HAP-1 (cell line): ENCODE results near the gene TBC1D17.

Experiments used
- DNase-seq, 2 experiments: peaks; one replicate each; pipeline ENCODE4 v3.0.0-alpha.2; 2016 to 2020; ENCODE audit warnings: low spot score in 2 of 2
- H3K27me3 ChIP-seq: fragments of 250-450 bp; sonication (Bioruptor Pico); 2 replicates; pipeline ENCODE4 v1.5.1; 2020; ENCODE audit warnings: low read depth, mild to moderate bottlenecking, moderate library complexity
- H3K36me3 ChIP-seq: fragments of 250-450 bp; sonication (Bioruptor Pico); replicated peaks from 2 replicates; pipeline ENCODE4 v1.5.1; 2020; ENCODE audit warnings: mild to moderate bottlenecking
- H3K4me1 ChIP-seq: fragments of 250-450 bp; sonication (Bioruptor Pico); 2 replicates; pipeline ENCODE4 v1.5.1; 2020; ENCODE audit warnings: mild to moderate bottlenecking
- H3K4me3 ChIP-seq: fragments of 250-450 bp; sonication (Bioruptor Pico); 2 replicates; pipeline ENCODE4 v1.5.1; 2020; ENCODE audit warnings: mild to moderate bottlenecking, moderate library complexity
- H3K9me3 ChIP-seq: fragments of 250-450 bp; sonication (Bioruptor Pico); 2 replicates; pipeline ENCODE4 v1.5.1; 2020; ENCODE audit warnings: mild to moderate bottlenecking, moderate library complexity
- in situ Hi-C: fragments of 300-500 bp; cut with MboI; formaldehyde crosslinking; loops from 3 replicates; pipeline ENCODE4 v1.14.3; 2020; ENCODE audit warnings: low sequenced_read_pairs, inconsistent platforms, mixed read lengths

The TBC1D17 gene

DNA sequence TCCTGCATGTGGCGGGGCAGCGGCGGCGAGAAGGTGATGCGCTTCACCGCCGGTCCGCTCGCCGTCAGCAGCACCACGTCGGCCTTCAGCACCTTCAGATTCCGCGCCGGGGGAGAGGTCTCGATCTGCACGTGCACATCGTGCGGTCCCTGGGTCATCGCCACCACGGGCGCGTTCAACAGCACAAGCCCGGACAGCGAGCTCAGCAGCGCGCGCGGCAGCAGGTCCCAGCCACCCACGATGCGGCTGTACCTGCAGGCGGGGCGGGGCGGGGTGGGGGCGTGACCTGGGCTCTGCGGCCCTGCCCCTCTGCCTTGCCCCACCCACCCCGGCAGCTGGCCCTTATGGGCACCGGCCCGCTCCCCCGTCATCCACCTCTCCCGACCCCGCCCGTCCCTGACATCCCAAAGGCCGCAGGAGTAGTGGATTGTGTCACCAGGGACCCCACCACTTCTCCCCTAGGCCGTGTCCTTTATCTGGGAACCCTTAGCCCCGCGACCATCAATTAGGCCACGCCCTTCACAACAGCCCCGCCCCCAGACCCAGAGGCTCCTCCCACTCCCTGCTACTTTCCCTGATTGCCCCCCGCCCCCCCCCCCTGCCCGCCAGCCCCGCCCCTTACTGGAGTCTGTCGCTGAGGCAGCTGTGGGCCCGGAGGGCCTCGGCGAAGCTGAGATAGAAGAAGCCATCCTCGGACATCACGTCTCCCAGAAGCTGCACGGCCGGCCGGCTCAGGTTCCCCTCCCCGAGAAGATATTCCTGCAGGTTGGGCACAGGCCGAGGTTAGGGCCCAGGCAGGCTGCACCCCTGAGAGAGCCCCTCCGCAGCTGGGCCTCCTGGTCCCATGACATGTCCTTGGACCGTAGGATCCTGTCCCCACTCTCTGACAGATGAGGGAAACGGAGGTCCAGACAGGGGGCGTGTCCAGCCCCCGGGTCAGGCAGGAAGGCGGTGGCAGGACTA is 13.1 kb downstream of the TBC1D17 start:
- in situ Hi-C loops = no loop called here
- Histone ChIP-seq H3K9me3 (no peaks in the 10 kb centered on the region), H3K27me3 (no peaks in the 10 kb centered on the region), H3K4me1 (no peaks in the 10 kb centered on the region), H3K36me3 (no peaks in the 10 kb centered on the region), H3K4me3 (no peak overlapping the region)
- peak in 1 of 2 experiments; percentile 54 for DNase-seq

DNA sequence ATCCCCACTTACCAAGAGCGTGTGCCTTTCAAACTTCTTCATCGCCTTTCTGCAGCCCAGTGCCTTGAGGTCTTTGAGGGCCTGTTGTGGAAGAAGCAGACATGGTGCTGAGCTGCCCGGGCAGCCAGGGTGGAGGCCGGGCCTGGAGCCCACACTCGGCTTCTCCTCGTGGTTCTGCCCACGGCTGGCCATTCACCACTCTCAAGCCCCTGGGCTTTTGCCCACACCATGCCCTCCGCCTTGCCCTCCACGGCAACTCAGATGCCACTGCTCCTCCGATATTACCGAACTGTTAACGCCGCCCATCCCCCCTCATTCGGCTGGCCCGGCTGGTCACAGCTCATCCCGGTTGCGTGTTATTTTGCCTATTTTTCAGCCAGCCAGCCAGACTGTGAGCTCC is 13.9 kb downstream of the TBC1D17 start:
- in situ Hi-C loops = no loop called here
- no peaks in the 10 kb centered on the region for H3K4me1 ChIP-seq
- no peaks in the 10 kb centered on the region for H3K9me3 ChIP-seq
- no peaks in the 10 kb centered on the region for H3K36me3 ChIP-seq
- DNase-seq = no peak
- H3K4me3 ChIP-seq = no peak overlapping the region
- no peaks in the 10 kb centered on the region; the same call in 1 of the 2 replicates for H3K27me3 ChIP-seq

DNA sequence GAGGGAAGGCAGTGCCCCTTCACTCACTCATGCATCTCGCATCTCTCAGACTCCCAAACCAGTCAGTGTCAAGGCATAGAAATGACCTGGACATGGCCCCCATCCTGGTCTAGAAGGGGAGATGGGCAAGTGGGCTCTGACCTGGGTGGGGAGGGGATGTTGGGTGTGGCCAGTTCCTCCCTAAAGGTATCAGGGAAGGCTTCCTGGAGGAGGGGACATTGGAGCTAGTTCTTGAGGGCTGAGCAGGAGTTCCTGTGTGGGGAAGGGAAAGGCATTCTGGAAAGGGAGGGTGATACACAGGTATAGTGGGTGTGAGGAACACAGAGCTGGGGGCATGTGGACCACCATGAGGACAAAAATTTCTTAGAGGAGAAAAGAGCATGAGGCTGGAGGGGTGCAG is 15.2 kb downstream of the TBC1D17 start:
- no peak for DNase-seq
- in situ Hi-C loops = no loop called here
- Histone ChIP-seq H3K4me1 (no peaks in the 10 kb centered on the region), H3K27me3 (peaks cover 6% of the 10 kb centered on the region; the same call in 1 of the 2 replicates), H3K9me3 (no peaks in the 10 kb centered on the region), H3K4me3 (no peak overlapping the region), H3K36me3 (no peaks in the 10 kb centered on the region)

DNA sequence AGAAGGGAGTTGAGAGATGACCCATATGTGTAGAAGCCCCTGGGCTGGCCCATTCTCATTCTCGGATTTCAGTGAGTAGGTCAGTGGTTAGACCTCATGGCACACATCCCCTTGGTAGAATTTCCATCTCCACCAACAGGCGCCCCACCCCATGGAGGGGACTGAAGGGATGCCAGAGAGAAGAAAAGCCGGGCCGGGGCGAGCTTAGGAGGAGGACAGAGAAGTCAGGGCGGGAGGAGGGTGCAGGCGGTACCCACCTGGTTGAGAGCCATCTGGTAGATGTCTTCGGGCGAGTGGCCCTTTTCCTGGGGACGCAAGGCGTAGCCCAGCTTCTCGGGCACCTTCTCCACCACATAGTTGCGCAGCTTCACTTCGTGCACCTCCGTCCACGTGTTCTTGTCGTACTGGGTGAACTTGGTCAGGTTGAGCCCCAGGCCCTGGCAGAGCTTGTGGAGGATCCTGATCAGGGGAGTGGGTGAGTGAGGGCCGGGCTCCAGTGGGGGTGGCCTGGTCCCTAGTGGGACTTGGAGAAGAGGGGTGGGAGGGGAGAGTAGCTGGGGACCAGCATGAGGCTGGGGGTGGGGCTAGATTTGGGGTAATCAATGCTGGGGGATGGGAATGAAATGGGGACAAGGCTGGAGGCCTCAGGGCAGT is 16.6 kb downstream of the TBC1D17 start:
- Histone ChIP-seq H3K27me3 (peaks cover 6% of the 10 kb centered on the region; the same call in 1 of the 2 replicates), H3K4me1 (no peaks in the 10 kb centered on the region), H3K36me3 (no peaks in the 10 kb centered on the region), H3K9me3 (no peaks in the 10 kb centered on the region), H3K4me3 (no peak overlapping the region)
- in situ Hi-C loops = no loop called here
- no peak for DNase-seq

DNA sequence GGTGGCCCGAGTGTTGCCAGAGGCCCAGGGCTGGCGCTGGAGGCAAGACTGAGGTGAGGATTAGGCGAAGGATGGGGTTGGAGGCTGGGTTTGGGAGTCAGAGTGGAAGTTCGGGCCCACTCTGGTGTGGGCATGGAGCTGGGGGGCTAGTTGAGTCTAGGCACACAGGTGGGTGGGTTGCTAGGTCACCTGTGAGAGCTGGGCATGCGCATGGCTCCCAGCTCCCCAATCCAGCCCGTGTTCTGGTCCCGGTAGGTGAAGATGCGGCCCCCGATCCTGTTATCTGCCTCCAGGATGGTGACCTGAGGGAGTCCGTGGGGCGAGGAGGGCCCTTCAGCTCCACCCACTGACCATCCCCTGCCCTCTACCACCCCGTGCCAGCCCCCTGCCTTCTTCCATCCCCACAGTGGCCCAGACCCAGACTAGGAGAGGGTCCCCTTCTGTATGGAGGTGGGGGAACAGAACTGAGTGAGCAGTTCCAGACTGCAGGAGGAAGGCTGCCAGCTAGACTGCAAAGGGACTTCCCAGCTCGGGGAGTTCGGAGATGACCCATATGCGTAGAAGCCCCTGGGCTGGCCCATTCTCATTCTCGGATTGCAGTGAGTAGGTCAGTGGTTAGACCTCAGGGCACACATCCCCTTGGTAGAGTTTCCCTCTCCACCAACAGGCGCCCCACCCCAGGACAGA is 17.5 kb downstream of the TBC1D17 start:
- no peak for DNase-seq
- H3K9me3 ChIP-seq = no peaks in the 10 kb centered on the region
- H3K4me1 ChIP-seq = no peaks in the 10 kb centered on the region
- in situ Hi-C loops = no loop called here
- H3K4me3 ChIP-seq = no peak overlapping the region
- peaks cover 6% of the 10 kb centered on the region; the same call in 1 of the 2 replicates for H3K27me3 ChIP-seq
- H3K36me3 ChIP-seq = no peaks in the 10 kb centered on the region

DNA sequence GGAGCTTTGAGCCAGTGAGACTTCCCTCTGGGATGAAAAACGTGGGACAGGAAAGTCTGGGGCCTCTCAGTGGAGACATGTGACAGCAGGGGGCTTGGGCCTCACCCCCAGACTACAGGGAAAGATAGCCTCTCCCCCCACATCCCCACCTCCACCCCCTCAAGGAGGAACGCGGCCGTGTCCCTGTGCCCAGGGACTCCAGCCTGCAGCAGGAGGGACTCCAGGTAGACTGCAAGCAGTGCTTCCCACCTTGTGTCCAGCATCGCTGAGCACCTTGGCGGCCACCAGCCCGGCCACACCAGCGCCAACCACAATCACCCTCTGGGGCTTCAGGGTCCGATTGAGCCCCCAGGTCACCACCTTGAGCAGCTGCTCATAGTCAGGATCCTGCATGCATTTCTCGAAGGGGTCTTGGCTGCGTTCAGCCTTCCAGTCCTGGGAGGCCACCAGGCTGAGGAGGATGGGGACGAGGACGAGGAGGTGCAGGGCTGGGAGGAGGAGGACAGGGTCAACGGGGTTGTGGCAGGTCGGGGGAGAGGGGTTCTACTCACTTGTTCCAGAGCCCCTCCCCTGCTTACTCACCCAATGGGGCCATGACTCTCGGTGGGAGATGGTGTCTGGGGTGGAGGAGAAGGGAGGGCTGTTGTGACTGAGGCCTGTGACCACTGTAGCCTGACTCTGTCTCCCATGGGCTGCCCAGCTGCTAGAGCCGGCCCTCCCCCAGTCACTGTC is 18.2 kb downstream of the TBC1D17 start:
- peaks cover 6% of the 10 kb centered on the region; the same call in 1 of the 2 replicates for H3K27me3 ChIP-seq
- no peaks in the 10 kb centered on the region for H3K9me3 ChIP-seq
- DNase-seq = no peak
- no peaks in the 10 kb centered on the region for H3K36me3 ChIP-seq
- no peak overlapping the region for H3K4me3 ChIP-seq
- in situ Hi-C loops = no loop called here
- H3K4me1 ChIP-seq = no peaks in the 10 kb centered on the region

DNA sequence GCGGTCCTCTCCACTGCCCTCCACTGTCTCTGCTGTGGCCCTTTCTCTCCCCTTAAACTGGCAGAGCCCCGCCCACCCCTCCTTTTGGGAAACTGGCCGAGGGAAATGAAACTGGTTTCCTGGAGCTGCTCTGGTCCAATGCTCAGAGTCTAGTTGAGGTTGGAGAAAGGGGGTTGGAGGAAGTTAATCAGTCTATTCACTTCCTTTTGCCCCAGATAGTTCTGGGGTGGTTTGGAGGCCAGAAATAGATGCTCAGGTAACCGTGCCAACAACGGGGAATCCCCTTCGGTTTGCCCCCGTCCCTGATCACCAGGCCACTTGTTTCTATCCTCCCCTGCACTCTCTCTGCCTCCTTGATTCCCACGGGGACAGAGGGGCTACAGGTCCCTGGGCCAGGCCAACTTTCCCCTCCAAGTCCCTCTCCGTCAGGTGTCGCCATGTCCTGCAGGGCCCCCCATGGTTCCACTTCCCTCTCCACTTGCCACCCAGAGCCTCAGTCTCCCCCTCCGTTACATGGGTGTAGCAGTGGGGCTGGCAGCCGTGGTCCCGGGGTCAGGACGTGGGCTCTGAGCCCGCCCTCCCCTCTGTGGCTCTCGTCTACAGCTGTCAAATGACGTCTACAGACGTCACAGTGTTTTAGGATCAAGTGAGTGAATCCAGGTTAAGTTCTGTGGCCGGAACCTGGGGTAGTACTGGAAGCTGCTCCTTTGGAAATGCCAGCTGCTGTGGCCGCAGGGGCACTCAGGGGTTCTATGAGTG is 19.5 kb downstream of the TBC1D17 start, which contains the start of gene IL4I1:
Gene IL4I1 (minus strand): TSS at position 25 of the 759 bp plus-strand sequence. CDS start 727 bp downstream, outside the sequence.
- in situ Hi-C loops = no loop called here
- Histone ChIP-seq H3K27me3 (peaks cover 6% of the 10 kb centered on the region; the same call in 1 of the 2 replicates), H3K9me3 (no peaks in the 10 kb centered on the region), H3K4me1 (no peaks in the 10 kb centered on the region), H3K4me3 (no peak within 1 kb of the TSS), H3K36me3 (no peaks in the 10 kb centered on the region)
- no peak for DNase-seq

DNA sequence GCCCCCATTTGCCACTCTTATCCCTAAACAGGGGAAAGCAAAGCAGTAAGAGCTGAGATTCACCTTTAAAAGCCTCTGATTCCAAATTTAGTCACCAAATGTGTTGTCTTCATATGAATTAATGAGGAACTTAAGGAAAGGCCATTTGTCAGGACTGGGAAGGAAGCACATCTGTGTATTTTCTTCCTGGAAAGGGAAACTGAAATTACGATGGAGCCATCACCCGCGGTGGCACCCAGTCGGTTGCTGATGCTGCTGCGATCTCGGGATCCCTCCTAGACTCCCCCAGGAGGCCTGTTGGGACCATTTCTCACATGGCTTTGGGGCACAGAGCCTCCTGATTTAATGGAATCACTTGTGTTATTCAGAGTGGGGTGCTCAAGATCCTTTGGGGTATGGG is 26.6 kb downstream of the TBC1D17 start:
- DNase-seq = no peak
- no peaks in the 10 kb centered on the region for H3K9me3 ChIP-seq
- in situ Hi-C loops = no loop called here
- peaks cover 25% of the 10 kb centered on the region for H3K36me3 ChIP-seq
- no peaks in the 10 kb centered on the region for H3K4me1 ChIP-seq
- no peaks in the 10 kb centered on the region for H3K27me3 ChIP-seq
- H3K4me3 ChIP-seq = no peak overlapping the region

DNA sequence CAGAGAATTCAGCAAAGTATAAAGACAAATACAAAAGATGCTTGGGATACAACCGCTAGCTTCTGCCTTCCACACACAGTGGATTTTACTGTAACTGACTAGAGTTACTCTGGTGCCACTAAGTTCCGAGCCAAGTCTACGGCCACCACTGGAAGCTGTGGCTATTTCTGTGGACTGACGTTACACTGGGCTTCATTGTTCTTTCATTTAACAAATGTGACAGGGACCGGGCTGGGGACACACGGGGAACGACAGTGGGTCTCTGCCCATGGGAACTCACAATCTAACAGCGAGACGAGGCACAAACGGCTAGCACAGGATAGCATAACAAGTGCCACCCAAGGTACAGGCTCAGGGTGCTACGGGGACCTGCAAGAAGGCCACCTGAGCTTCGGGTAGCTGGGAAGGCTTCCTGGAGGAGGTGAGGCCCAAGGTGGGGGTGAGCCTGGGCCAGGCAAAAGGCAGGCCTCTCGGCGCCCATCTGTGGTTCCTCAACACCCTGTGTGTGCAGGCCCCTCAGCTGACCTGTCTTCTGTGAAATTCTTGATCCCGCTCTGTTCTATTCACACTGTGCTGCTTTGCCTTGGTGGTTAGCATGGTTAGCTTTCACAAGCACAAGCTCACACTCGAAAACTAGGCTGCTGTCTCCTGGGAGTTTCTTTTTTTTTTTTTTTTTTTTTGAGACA is 29.5 kb downstream of the TBC1D17 start:
- Histone ChIP-seq H3K36me3 (peaks cover 46% of the 10 kb centered on the region), H3K9me3 (no peaks in the 10 kb centered on the region), H3K27me3 (no peaks in the 10 kb centered on the region), H3K4me1 (no peaks in the 10 kb centered on the region), H3K4me3 (no peak overlapping the region)
- in situ Hi-C loops = no loop called here
- DNase-seq = no peak

DNA sequence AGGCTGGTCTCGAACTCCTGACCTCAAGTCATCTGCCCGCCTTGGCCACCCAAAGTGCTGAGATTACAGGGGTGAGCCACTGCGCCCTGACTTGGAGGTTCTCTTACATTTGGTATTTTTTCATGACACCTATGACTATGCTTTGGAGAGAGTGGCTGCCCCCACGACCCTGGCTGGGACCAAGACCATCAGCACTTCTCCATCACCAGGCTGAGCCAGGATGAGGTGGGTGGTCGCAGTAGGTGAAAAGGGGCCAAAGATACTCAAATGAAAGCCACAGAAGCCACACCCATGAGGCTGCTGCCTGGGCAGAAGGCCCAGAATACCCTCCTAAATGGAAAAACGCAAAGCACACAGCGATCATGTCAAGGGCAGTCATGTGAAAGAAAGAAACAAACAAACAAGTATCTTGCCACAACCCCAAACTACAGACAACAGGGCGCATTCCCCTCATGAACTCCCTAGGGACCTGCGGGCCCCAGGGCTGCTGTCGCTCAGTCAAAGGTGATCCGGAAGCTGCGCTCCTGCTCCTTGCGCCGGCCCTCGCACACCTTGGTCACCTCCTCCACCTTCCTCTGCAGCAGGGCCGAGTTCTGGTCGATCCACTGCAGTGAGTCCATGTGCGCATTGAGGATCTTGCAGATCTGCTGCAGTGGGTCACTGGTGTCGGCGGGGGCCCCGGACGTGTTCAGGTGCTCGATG is 30.4 kb downstream of the TBC1D17 start:
- in situ Hi-C loops = no loop called here
- no peak for DNase-seq
- Histone ChIP-seq H3K4me1 (no peaks in the 10 kb centered on the region), H3K36me3 (peaks cover 54% of the 10 kb centered on the region), H3K4me3 (no peak overlapping the region), H3K27me3 (no peaks in the 10 kb centered on the region), H3K9me3 (no peaks in the 10 kb centered on the region)

DNA sequence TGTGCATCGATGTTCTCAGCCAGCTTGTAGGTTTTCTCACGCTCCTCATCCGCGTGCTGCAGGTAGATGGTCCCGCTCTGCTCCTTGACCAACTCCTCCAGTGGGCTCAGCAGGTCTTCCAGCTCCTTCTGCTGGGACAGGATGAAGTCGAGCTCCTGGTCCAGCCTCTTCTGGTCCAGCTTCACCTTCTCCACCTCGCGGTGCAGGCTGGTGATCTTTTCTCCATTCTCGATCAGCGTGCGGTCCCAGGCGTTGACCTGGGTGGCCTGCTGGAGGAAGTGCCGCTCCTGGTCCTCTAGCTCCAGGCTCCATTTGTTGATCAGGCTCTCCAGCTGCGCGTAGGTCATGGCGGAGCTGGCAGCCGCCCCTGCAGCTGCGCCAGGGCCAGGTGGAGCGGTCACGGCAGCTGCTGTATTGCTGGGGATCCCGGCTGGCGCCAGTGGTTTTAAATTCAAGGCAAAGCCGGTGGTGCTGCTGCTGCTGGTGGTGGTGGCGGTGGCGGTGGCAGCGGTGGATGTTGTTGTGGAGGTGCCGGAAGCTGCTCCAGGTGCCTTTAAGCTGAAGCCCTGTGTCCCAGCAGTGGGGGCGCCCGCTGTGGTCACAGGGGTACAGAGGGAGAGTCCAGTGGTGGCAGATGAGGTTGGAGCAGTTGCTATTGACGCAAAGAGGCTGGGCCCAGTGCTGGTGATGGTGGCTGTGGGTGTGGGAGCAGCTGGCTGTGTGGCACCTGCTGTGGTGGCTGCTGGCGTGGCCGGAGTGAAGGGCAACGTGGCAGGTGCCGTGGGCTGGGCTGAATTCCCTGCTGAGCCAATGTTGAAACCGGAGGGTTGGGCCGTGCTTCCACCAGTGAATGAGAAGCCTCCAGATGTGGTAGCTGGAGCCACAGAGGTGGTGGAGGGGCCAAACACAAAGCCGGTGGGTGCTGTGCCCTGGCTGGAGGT is 31.2 kb downstream of the TBC1D17 start:
- peaks cover 63% of the 10 kb centered on the region for H3K36me3 ChIP-seq
- H3K4me1 ChIP-seq = no peaks in the 10 kb centered on the region
- DNase-seq = no peak
- in situ Hi-C loops = no loop called here
- no peaks in the 10 kb centered on the region for H3K27me3 ChIP-seq
- H3K9me3 ChIP-seq = no peaks in the 10 kb centered on the region
- no peak overlapping the region for H3K4me3 ChIP-seq
